Pancreas (tissue), 10 donors: ENCODE data around the gene TNXB. TPM values are rescaled to one million over a fixed set of nuclear protein-coding genes. Genes with fewer than 3 reads are reported as not detected.
"Not testable (repeated sequence)": the region's sequence is repeated elsewhere in the genome, so short reads cannot be mapped to it uniquely, and the experiment has no call there.

Experiments
- ATAC-seq, 4 donors: fragments of 200-7000 bp; cut with Tn5 transposase; one replicate each; pipeline versions ENCODE4 v1.8.0 to v1.9.1; 2020; ENCODE audit warnings: mild to moderate bottlenecking in 4 of 4, moderate library complexity in 4 of 4
- DNase-seq, 6 donors: peaks; one replicate each; pipeline ENCODE4 v3.0.0-alpha.2; 2020
- FAIRE-seq: peaks from 2 replicates; lab custom pipeline; 2012; peaks lifted over from hg19 to GRCh38; lab: Jason Lieb, UNC
- H3K27ac ChIP-seq, 4 donors: fragments of 200-600 bp; sonication (generic); 1 replicate in 3 of 4; 2 replicates in 1 of 4; pipeline versions ENCODE4 v1.5.0 to v1.8.0; 2020
- H3K27me3 ChIP-seq, 4 donors: fragments of 200-600 bp; one replicate each; pipeline ENCODE4 v1.8.0; 2021
- H3K36me3 ChIP-seq, 3 donors: fragments of 200-600 bp; sonication (generic) in 1 of 3; one replicate each; pipeline versions ENCODE4 v1.5.0 to v1.8.0; 2020 to 2021
- H3K4me1 ChIP-seq, 3 donors: fragments of 200-600 bp; one replicate each; pipeline ENCODE4 v1.8.0; 2021
- H3K4me3 ChIP-seq, 4 donors: fragments of 200-600 bp; sonication (generic) in 2 of 4; one replicate each; pipeline versions ENCODE4 v1.5.0 to v1.8.0; 2020 to 2021
- H3K9me3 ChIP-seq, 4 donors: fragments of 200-600 bp; one replicate each; pipeline ENCODE4 v1.8.0; 2021
- CTCF ChIP-seq, 4 donors: fragments of 200-600 bp; sonication (generic) in 3 of 4; IDR thresholded peaks; one replicate each; pipeline versions ENCODE4 v1.5.0 to v1.8.0; 2021; ENCODE audit warnings: antibody characterized with exemption in 4 of 4
- WGBS, 2 donors: extraction: QIAGEN DNeasy Blood & Tissue Kit; methylation state at CpG; one replicate each; pipeline ENCODE4 v1.1.7; 2013; 5-methylcytosine and 5-hydroxymethylcytosine counted together
- intact Hi-C, 3 donors: fragments of 100-400 bp; cut with DNase I; formaldehyde crosslinking; loops; one replicate each; pipeline versions ENCODE4 v1.11.1 to v1.14.2; 2022
- polyA plus RNA-seq, 2 donors: library from polyadenylated mRNA; stranded (reverse); fragments of 200-250 nt; gene quantifications; one replicate each; pipeline ENCODE4 v1.2.3, GENCODE V29; 2013
- total RNA-seq, 6 donors: library from RNA; stranded (reverse); fragmentation: NEBNext Ultra II Directional in 4 of 6; extraction: Animal tissue kit (Norgen Biotek cat#: 25700) in 4 of 6; gene quantifications; one replicate each; pipeline versions ENCODE4 v1.2.1 to v1.2.4, GENCODE V29; 2021 to 2023
- donor health status: healthy with polysubstance abuse.
- donor health status: DM: no; HTN: no; CAD: no; lungs with moderate emphysema.
- donor health status: DM: no; HTN: no; CAD: no.
- donor health status: control.
- donor health status: control.
- donor health status: Bipolar disorder and iron deficiency.
- donor health status: DM: yes; HTN: yes; CAD: no.
- donor health status: DM: no; HTN: no; CAD: no.
- donor health status: DM: no; HTN: no; CAD: no.
- donor health status: DM: yes; HTN: yes; CAD: no.

The TNXB gene
- total and polyA plus RNA-seq, 8 donors = 5.2 to 18.6 (median 9.9) TPM

GRCh38 chr6:32146687-32147086, 37.5 kb upstream of the TNXB start:
- TF ChIP-seq CTCF (IDR thresholded peaks at IDR 0.05) = no peak
- DNase-seq (no peak), ATAC-seq (no peak), FAIRE-seq (no peak)
- intact Hi-C loops = no loop called here
- Histone ChIP-seq H3K27ac (no peak overlapping the region), H3K4me1 (no peaks in the 10 kb centered on the region), H3K4me3 (no peak overlapping the region), H3K36me3 (no peaks in the 10 kb centered on the region), H3K9me3 (no peaks in the 10 kb centered on the region), H3K27me3 (no peaks in the 10 kb centered on the region)
- 31 to 38% methylated on average over 4 of the region's 4 CpGs for whole genome bisulfite sequencing, 2 donors

GRCh38 chr6:32146287-32146686, 37.1 kb upstream of the TNXB start:
- DNase-seq (no peak), ATAC-seq (no peak), FAIRE-seq (no peak)
- H3K4me3 ChIP-seq = no peak overlapping the region
- 74 to 77% methylated on average over 1 of the region's 1 CpG for WGBS, 2 donors
- H3K27me3 ChIP-seq = no peaks in the 10 kb centered on the region
- no peak for TF ChIP-seq CTCF (IDR thresholded peaks at IDR 0.05)
- H3K4me1 ChIP-seq = no peaks in the 10 kb centered on the region
- intact Hi-C loops = no loop called here
- H3K36me3 ChIP-seq = no peaks in the 10 kb centered on the region
- no peaks in the 10 kb centered on the region for H3K9me3 ChIP-seq
- no peak overlapping the region for H3K27ac ChIP-seq

DNA sequence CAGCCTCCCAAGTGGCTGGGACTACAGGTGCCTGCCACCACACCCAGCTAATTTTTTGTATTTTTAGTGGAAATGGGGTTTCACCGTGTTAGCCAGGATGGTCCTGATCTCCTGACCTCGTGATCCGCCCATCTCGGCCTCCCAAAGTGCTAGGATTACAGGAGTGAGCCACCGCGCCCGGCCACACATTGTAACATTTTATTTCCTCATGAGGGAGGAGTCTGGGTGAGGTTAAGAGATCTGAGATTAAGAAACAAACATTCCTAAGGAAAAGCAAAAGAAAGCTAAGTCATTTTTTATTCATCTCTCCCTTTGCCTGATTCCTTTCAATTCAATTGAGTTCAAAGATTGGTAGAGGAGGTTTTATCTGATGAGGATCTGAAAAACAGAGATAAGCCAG, 35.1 kb upstream of the TNXB start:
- intact Hi-C loops = not testable (repeated sequence)

GRCh38 chr6:32140420-32141046, 31.4 kb upstream of the TNXB start:
- 20 to 24% methylated on average over 5 of the region's 5 CpGs for WGBS, 2 donors
- ATAC-seq = no peak
- no peak for TF ChIP-seq CTCF (IDR thresholded peaks at IDR 0.05)
- Histone ChIP-seq H3K36me3 (no peaks in the 10 kb centered on the region), H3K4me1 (no peaks in the 10 kb centered on the region), H3K4me3 (no peak overlapping the region), H3K27ac (no peak overlapping the region), H3K27me3 (no peaks in the 10 kb centered on the region), H3K9me3 (no peaks in the 10 kb centered on the region)
- FAIRE-seq = no peak
- DNase-seq = no peak
- intact Hi-C loops = no loop called here

More for the DNA sequence above, 35.1 kb upstream of the TNXB start:
- not testable (repeated sequence) for FAIRE-seq, H3K36me3 ChIP-seq, ATAC-seq, H3K27ac ChIP-seq, DNase-seq, H3K4me3 ChIP-seq, H3K4me1 ChIP-seq, H3K9me3 ChIP-seq, H3K27me3 ChIP-seq
- 75 to 83% methylated on average over 7 of the region's 7 CpGs for WGBS, 2 donors

- FAIRE-seq (no peak), DNase-seq (no peak), ATAC-seq (no peak)
- Histone ChIP-seq H3K27ac (no peak overlapping the region), H3K4me1 (no peaks in the 10 kb centered on the region), H3K27me3 (no peaks in the 10 kb centered on the region), H3K9me3 (no peaks in the 10 kb centered on the region), H3K4me3 (no peak overlapping the region), H3K36me3 (no peaks in the 10 kb centered on the region)
- intact Hi-C loops = no loop called here
- WGBS, 2 donors = 67 to 74% methylated on average over 5 of the region's 5 CpGs
- TF ChIP-seq CTCF (IDR thresholded peaks at IDR 0.05) = no peak
These were observed 30.5 kb upstream of the TNXB start for GRCh38 chr6:32139590-32139989.
